ENCODE measurements around the gene ASB13. TPM values are rescaled to one million over a fixed set of nuclear protein-coding genes. Genes with fewer than 3 reads are reported as not detected.

ASB13 gene
- total and polyA plus RNA-seq, 2 of the 13 experiments (the other 11 are each of a cell fraction or from before 2014, with no cell fraction given): 9.3 to 15.4 TPM

DNA sequence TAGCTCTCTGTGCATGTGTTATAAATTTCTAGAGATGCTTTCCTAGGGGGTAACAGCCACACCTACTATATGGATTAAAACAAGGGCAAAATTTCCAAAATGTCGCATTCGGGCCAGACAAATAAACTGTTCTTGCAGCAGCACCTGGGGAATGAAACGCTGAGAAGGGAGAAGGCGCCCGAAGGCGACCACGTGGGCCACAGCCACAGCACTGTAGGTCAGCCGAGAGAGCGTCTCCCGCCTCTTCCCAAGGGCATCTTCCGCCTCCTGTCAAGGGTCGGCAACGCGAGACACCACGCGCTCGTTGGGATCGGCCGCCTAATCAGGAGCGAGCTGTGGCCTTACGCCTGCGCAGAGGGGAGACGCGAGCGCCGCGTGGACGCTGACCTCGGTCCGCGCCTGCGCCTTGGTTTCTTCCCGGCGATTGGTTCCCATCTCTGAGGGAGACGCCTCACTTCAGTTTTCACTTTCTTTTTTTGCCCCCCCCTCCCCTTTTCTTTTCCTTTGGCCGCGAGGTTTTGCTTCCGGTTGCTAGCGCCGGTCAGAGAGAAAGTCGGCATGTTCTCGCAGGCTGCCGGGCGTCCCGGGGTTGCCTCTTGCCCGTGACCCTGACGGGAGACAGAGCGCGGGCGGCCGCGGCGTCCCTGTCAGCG lies 18.0 kb upstream of the ASB13 start, which contains the start of gene TASOR2 (continued):
- TF ChIP-seq, protein P1, sequence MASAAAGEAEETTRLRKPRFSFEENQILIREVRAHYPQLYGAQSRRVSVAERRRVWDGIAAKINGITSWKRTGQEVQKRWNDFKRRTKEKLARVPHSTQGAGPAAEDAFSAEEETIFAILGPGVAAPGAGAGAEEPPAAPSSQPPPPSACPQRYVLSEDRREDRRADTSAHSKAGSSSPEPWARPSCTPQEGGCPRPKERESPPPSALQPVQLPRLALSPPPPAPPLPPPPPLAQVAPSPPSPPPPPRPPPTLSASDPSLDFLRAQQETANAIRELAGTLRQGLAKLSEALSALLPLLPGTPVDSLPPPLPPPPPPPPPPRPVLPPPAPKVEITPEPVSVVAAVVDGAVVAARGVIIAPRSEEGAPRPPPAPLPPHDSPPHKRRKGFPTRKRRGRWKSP (CRISPR knock-in tag; IDR thresholded peaks at IDR 0.05): peak; percentile 94
- TF ChIP-seq YEATS4 (CRISPR knock-in tag; IDR thresholded peaks at IDR 0.05; ENCODE audit: borderline replicate concordance) (peak; percentile 77), NFATC3 (CRISPR knock-in tag; IDR thresholded peaks at IDR 0.05) (peak; percentile 97), BHLHE40 (IDR thresholded peaks at IDR 0.05; ENCODE audit: low read length) (peak; percentile 41; the same call in 1 of the 2 replicates), ZSCAN9 (CRISPR knock-in tag; IDR thresholded peaks at IDR 0.05; ENCODE audit: borderline replicate concordance) (peak; percentile 97), ZKSCAN5 (CRISPR knock-in tag; IDR thresholded peaks at IDR 0.05) (no peak), TAF1 (CRISPR knock-in tag; IDR thresholded peaks at IDR 0.05) (peak; percentile 49; the same call in 1 of the 2 replicates), FOXK2 (IDR thresholded peaks at IDR 0.05) (no peak), IRX3 (CRISPR knock-in tag; IDR thresholded peaks at IDR 0.05; ENCODE audit: borderline replicate concordance, low read depth) (peak; percentile 91; the same call in 1 of the 2 replicates), HNF4G (IDR thresholded peaks at IDR 0.05; ENCODE audit: borderline replicate concordance, low read depth, low read length) (0 out of 2 replicates have a peak, but pooled peaks have one; percentile 12), HNF4G (CRISPR knock-in tag; IDR thresholded peaks at IDR 0.05; ENCODE audit: borderline replicate concordance, low read depth) (no peak), ZBTB3 (CRISPR knock-in tag; IDR thresholded peaks at IDR 0.05; ENCODE audit: borderline replicate concordance, low read depth) (no peak), RFXAP (CRISPR knock-in tag; IDR thresholded peaks at IDR 0.05; ENCODE audit: borderline replicate concordance) (peak; percentile 93; the same call in 1 of the 2 replicates)
- TF ChIP-seq, protein P2, sequence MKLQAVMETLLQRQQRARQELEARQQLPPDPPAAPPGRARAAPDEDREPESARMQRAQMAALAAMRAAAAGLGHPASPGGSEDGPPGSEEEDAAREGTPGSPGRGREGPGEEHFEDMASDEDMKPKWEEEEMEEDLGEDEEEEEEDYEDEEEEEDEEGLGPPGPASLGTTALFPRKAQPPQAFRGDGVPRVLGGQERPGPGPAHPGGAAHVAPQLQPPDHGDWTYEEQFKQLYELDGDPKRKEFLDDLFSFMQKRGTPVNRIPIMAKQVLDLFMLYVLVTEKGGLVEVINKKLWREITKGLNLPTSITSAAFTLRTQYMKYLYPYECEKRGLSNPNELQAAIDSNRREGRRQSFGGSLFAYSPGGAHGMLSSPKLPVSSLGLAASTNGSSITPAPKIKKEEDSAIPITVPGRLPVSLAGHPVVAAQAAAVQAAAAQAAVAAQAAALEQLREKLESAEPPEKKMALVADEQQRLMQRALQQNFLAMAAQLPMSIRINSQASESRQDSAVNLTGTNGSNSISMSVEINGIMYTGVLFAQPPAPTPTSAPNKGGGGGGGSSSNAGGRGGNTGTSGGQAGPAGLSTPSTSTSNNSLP (IDR thresholded peaks at IDR 0.05; ENCODE audit: low read depth, low read length): no peak
- TF ChIP-seq, protein P3, sequence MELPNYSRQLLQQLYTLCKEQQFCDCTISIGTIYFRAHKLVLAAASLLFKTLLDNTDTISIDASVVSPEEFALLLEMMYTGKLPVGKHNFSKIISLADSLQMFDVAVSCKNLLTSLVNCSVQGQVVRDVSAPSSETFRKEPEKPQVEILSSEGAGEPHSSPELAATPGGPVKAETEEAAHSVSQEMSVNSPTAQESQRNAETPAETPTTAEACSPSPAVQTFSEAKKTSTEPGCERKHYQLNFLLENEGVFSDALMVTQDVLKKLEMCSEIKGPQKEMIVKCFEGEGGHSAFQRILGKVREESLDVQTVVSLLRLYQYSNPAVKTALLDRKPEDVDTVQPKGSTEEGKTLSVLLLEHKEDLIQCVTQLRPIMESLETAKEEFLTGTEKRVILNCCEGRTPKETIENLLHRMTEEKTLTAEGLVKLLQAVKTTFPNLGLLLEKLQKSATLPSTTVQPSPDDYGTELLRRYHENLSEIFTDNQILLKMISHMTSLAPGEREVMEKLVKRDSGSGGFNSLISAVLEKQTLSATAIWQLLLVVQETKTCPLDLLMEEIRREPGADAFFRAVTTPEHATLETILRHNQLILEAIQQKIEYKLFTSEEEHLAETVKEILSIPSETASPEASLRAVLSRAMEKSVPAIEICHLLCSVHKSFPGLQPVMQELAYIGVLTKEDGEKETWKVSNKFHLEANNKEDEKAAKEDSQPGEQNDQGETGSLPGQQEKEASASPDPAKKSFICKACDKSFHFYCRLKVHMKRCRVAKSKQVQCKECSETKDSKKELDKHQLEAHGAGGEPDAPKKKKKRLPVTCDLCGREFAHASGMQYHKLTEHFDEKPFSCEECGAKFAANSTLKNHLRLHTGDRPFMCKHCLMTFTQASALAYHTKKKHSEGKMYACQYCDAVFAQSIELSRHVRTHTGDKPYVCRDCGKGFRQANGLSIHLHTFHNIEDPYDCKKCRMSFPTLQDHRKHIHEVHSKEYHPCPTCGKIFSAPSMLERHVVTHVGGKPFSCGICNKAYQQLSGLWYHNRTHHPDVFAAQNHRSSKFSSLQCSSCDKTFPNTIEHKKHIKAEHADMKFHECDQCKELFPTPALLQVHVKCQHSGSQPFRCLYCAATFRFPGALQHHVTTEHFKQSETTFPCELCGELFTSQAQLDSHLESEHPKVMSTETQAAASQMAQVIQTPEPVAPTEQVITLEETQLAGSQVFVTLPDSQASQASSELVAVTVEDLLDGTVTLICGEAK (IDR thresholded peaks at IDR 0.05): no peak
- TF ChIP-seq, protein P3 (CRISPR knock-in tag; IDR thresholded peaks at IDR 0.05): peak; percentile 95
- TF ChIP-seq, protein P4, sequence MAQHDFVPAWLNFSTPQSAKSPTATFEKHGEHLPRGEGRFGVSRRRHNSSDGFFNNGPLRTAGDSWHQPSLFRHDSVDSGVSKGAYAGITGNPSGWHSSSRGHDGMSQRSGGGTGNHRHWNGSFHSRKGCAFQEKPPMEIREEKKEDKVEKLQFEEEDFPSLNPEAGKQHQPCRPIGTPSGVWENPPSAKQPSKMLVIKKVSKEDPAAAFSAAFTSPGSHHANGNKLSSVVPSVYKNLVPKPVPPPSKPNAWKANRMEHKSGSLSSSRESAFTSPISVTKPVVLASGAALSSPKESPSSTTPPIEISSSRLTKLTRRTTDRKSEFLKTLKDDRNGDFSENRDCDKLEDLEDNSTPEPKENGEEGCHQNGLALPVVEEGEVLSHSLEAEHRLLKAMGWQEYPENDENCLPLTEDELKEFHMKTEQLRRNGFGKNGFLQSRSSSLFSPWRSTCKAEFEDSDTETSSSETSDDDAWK (CRISPR knock-in tag; IDR thresholded peaks at IDR 0.05): no peak
